HG03095 (cell line): ENCODE data around the gene ARRB2.
"Not testable (repeated sequence)": the region's sequence is repeated elsewhere in the genome, so short reads cannot be mapped to it uniquely, and the experiment has no call there.

Source experiments
- ATAC-seq: cut with Tn5 transposase; IDR thresholded peaks from one replicate; pipeline ENCODE4 v1.9.1; 2021; ENCODE audit warnings: moderate library complexity; ENCODE audit not compliant: unreplicated experiment

ARRB2 gene

GRCh38 chr17:4699401-4700056 lies 10.9 kb upstream of the ARRB2 start:
- not testable (repeated sequence) for ATAC-seq

DNA sequence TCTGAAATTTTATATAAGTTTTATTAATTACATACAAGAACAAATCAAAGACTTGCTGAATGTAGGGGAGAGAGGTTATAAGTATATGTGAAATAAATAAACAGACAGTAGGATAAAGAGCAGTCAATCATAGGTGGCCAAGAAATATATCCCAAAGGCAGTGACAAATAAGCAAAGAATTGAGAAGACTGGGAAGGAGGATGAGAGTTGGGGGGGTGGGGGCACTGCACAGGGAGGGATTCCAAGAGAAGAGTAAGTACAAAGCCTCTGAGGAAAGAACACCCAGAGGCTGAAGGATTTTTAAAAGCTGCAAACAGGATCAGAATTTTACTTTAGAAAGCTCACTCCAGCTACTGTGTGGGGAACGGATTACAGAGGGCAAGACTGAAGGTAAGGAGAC lies 9.3 kb upstream of the ARRB2 start:
- no peak for ATAC-seq

DNA sequence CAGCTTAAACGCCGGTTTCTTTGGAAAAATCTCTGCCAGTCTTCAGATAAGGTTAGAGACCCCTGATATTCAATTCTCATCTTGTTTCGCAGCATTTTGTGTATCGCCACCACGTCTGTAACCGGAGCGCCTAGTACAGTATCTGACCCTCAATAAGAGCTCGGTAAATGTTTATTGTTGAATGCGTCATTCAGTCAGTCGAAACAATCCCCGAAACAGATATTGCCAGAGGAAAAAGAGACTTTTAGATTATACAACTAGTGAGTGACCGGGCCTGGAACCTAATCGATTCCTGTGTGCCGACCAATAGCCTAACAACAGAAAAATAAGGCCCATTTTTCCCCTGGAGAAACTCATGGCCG lies 7.1 kb upstream of the ARRB2 start:
- no peak for ATAC-seq

GRCh38 chr17:4704574-4704907 lies 5.9 kb upstream of the ARRB2 start:
- ATAC-seq = not testable (repeated sequence)

GRCh38 chr17:4704991-4705390 lies 5.4 kb upstream of the ARRB2 start:
- ATAC-seq = no peak

GRCh38 chr17:4706121-4706520 lies 4.3 kb upstream of the ARRB2 start:
- ATAC-seq = no peak

- no peak for ATAC-seq
Observed at GRCh38 chr17:4708436-4708835, 2.0 kb upstream of the ARRB2 start.

- ATAC-seq = no peak
Observed at GRCh38 chr17:4710693-4711634, 532 bp downstream of the ARRB2 start.

- ATAC-seq = no peak
Observed at GRCh38 chr17:4711661-4712181, 1.3 kb downstream of the ARRB2 start.

DNA sequence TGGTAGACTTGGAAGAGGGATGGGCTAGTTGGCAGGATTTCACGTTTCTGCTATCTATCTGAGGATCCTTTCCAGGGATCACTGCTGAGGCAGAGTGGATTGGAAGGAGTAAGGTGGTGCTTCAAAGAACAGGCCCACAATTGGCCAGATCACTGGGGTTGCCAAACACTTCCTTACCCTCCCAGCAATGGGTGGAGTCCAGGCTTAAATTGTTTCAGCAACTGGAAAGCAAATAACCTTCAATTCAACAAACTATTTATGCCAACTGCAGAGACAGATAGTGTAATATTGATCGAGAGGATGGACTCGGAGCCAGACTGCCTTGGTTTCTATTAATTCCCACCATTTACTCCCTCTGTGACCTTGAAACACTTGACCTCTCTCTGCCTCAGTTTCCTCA lies 2.1 kb downstream of the ARRB2 start:
- ATAC-seq = no peak

DNA sequence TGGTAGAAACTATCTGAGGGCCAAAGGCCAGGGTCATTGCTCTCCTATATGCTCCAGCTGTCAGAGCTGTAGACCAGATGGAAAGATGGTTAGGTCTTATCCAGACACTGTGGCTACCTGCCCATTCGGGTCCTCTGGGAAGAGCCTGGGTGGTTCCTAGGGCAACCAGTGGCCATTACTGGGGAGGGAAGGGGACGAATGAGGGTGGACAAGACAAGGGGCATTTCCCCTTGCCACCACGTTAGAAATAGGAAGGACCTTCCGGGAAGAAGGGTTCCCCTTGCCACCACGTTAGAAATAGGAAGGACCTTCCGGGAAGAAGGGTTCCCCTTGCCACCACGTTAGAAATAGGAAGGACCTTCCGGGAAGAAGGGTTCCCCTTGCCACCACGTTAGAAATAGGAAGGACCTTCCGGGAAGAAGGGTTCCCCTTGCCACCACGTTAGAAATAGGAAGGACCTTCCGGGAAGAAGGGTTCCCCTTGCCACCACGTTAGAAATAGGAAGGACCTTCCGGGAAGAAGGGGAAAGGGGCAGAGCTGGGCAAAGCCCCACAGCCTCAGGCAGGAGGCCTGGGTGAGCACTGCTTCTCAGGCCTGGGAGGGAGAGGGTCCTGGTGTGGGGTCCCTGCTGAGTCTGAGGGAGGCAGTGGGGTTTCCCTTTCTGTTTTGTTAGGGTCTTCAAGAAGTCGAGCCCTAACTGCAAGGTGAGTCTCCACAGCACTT lies 4.1 kb downstream of the ARRB2 start:
- not testable (repeated sequence) for ATAC-seq

GRCh38 chr17:4715063-4715744 lies 4.8 kb downstream of the ARRB2 start:
- no peak for ATAC-seq

DNA sequence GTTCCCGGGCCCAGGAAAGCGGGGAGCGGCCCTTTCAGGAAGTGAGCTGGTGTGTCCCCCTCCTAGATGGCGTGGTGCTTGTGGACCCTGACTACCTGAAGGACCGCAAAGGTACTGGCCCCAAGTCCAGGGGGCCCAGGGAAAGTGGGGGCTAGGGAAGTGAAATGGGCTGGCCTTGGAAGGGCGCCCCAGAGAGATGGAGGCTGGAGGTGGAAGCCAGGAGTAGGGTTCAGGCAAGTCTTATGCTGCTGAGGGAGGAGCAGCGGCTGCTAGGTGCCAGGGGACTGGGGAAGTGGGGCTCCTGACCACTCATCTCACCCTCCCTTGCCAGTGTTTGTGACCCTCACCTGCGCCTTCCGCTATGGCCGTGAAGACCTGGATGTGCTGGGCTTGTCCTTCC lies 5.6 kb downstream of the ARRB2 start:
- no peak for ATAC-seq

DNA sequence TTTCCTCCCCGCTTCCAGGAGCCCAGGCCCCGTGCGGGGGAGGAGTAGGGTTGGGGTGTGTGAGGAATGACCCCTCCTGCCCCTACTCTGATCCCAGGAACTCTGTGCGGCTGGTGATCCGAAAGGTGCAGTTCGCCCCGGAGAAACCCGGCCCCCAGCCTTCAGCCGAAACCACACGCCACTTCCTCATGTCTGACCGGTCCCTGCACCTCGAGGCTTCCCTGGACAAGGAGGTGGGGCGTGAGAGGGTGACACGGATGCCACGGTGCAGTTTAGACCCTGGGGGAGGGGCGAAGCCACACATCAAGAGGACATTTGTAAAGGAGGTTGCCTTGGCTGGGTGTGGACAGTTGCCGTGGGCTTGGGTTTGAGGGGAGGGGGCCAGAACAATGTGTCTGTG lies 7.4 kb downstream of the ARRB2 start:
- no peak for ATAC-seq

- no peak for ATAC-seq
Observed at GRCh38 chr17:4718276-4718675, 7.8 kb downstream of the ARRB2 start.

GRCh38 chr17:4719146-4719545 lies 8.7 kb downstream of the ARRB2 start:
- ATAC-seq = no peak

DNA sequence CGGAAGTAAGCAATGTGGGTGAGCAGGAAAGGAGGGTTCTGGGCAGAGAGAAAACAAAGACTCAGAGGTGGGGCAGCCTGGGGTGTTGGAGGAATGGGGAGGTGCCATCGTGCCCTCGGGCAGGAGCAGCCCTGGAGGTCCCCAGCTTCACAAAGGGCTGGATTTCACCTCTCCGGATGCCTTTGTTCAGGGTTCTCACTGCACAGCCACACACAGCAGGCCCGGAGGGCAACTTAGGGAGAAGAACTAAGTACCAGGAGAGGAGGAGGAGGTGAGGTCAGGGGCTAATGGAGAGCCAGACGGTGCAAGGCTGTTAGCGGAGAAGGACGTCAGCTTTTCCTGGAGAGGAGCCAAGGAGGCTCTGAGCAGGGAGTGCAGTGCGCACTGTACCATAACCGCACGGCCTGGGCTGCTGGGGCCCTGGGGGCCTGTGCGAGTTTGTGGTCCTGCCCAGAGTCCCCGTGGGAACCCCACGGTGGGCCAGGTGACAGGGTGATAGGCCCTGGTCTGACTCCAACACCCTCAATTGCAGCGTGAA lies 9.3 kb downstream of the ARRB2 start:
- ATAC-seq = no peak

- no peak for ATAC-seq
Observed at GRCh38 chr17:4720787-4721186, 10.4 kb downstream of the ARRB2 start.

DNA sequence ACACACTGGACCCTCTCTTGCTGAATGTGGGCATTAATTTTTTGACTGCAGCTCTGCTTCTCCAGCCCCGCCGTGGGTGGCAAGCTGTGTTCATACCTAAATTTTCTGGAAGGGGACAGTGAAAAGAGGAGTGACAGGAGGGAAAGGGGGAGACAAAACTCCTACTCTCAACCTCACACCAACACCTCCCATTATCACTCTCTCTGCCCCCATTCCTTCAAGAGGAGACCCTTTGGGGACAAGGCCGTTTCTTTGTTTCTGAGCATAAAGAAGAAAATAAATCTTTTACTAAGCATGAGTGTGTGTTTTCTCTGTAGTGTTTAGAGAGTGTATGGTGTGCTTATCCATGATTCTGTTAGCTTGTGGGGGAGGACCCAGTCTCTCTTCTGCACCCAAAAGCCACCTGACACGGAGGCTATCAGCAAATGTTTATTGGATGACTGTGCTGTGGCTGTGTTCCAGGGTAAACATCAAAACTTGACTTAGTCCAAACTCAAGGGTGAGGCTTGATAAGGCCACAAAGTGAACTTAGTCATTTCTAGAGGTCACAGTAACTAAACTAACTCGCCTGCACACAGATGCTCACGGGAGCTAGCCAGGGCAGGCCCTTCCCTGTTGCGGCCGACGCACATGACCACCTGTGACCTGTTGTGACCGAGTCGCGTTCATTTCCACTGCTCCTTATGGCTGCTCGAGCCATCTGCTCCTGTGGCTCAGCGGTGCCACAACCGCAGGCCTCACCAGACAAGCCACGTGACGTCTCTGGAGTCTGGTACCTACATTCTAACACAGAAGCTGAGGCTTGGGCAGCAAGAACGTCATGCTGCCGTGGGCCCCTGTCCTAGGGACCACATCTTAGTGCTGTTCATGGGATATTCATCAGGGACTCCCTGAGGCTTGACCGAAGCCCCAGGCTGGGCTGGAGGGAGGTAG lies 11.0 kb downstream of the ARRB2 start:
- no peak for ATAC-seq
